HepG2 (cell line): Measurements from ENCODE around the gene ZNF474. TPM values are rescaled to one million over a fixed set of nuclear protein-coding genes. Genes with fewer than 3 reads are reported as not detected.

Experiments
- ATAC-seq: fragments of 200-7000 bp; cut with Tn5 transposase; 3 replicates; pipeline ENCODE4 v1.9.1; 2020; ENCODE audit warnings: mild to moderate bottlenecking, moderate library complexity
- BruUV-seq: library from RNA; stranded (reverse); fragments of 400-500 nt; replicated peaks from 2 replicates; lab custom pipeline; 2021; lab: Mats Ljungman, UMichigan
- CTCF ChIA-PET: fragments of 300-600 bp; formaldehyde crosslinking; extraction: SDS; loops from one replicate; lab custom pipeline; 2021; ENCODE audit warnings: low total read pairs, inconsistent platforms, low intra/inter-chr PET ratio; lab: Yijun Ruan, JAX
- POLR2A ChIA-PET: fragments of 350-600 bp; sonication (Branson Sonifier 250); formaldehyde crosslinking; loops from one replicate; lab custom pipeline; 2020; ENCODE audit warnings: antibody characterized with exemption, inconsistent platforms; lab: Yijun Ruan, JAX
- DNase-seq: peaks from one replicate; pipeline ENCODE4 v3.0.0-alpha.2; 2015; ENCODE audit warnings: low spot score
- FAIRE-seq: peaks from 3 replicates; lab custom pipeline; 2011; peaks lifted over from hg19 to GRCh38; lab: Jason Lieb, UNC
- H2AFZ ChIP-seq: one replicate; pipeline ENCODE4 v1.6.1; 2011; ENCODE audit warnings: low read length, inconsistent platforms
- H3K27ac ChIP-seq: fragments of 300-600 bp; 3 replicates; pipeline ENCODE4 v1.8.0; 2011; ENCODE audit warnings: mixed run types, mild to moderate bottlenecking, mixed read lengths, low read length, inconsistent platforms; ENCODE audit not compliant: insufficient read depth; ENCODE audit errors: extremely low read length
- H3K27me3 ChIP-seq, 2 experiments: fragments of 200-600 bp in 1 of 2; 2 replicates in 1 of 2; 3 replicates in 1 of 2; pipeline versions ENCODE4 v1.6.0 to v1.8.0; 2011; ENCODE audit warnings: low read length in 2 of 2, mild to moderate bottlenecking in 2 of 2, moderate library complexity in 2 of 2, inconsistent platforms in 1 of 2; ENCODE audit not compliant: insufficient read depth in 2 of 2, control insufficient read depth in 1 of 2
- H3K36me3 ChIP-seq, 2 experiments: fragments of 200-600 bp in 1 of 2; replicated peaks in 1 of 2; 2 replicates in 1 of 2; 3 replicates in 1 of 2; pipeline versions ENCODE4 v1.5.1 to v1.8.0; 2011; ENCODE audit warnings: low read length in 2 of 2, inconsistent platforms in 1 of 2; ENCODE audit not compliant: insufficient read depth in 2 of 2, control insufficient read depth in 1 of 2
- H3K4me1 ChIP-seq: 2 replicates; pipeline ENCODE4 v1.5.1; 2012; ENCODE audit warnings: low read length, inconsistent platforms; ENCODE audit not compliant: insufficient read depth
- H3K4me2 ChIP-seq: 2 replicates; pipeline ENCODE4 v1.6.0; 2011; ENCODE audit warnings: low read depth, low read length, inconsistent platforms
- H3K4me3 ChIP-seq, 3 experiments: fragments of 200-600 bp in 1 of 3; sonication (generic), shearing (Covaris generic) in 1 of 3; replicated peaks in 1 of 3; 2 replicates each; pipeline ENCODE4 v1.5.1; 2011 to 2016; ENCODE audit warnings: low read length in 3 of 3, inconsistent platforms in 2 of 3, low read depth in 2 of 3, mild to moderate bottlenecking in 2 of 3, control low read depth in 1 of 3, mixed read lengths in 1 of 3; ENCODE audit not compliant: insufficient read depth in 1 of 3
- H3K79me2 ChIP-seq: one replicate; pipeline ENCODE4 v1.6.1; 2011; ENCODE audit warnings: low read length, inconsistent platforms; ENCODE audit not compliant: insufficient read depth
- H3K9ac ChIP-seq: 2 replicates; pipeline ENCODE4 v1.6.0; 2011; ENCODE audit warnings: mild to moderate bottlenecking, low read depth, low read length, inconsistent platforms; ENCODE audit not compliant: insufficient read depth
- H3K9me3 ChIP-seq: 2 replicates; pipeline ENCODE4 v1.5.1; 2012; ENCODE audit warnings: mild to moderate bottlenecking, low read length
- H4K20me1 ChIP-seq: 2 replicates; pipeline ENCODE4 v1.6.0; 2011; ENCODE audit warnings: inconsistent platforms, mild to moderate bottlenecking, low read length, moderate library complexity; ENCODE audit not compliant: insufficient read depth
- CEBPG ChIP-seq: IDR thresholded peaks from 2 replicates; pipeline ENCODE4 v1.6.1; 2016
- FOXM1 ChIP-seq: sonication (generic); formaldehyde crosslinking; IDR thresholded peaks from 2 replicates; pipeline ENCODE4 v1.5.0; 2020; ENCODE audit warnings: missing genetic modification reagents
- HOXD1 ChIP-seq: sonication (generic); formaldehyde crosslinking; IDR thresholded peaks from 2 replicates; pipeline ENCODE4 v1.5.0; 2020; ENCODE audit warnings: missing genetic modification reagents
- SOX5 ChIP-seq: IDR thresholded peaks from 2 replicates; pipeline ENCODE4 v1.6.1; 2016; ENCODE audit warnings: borderline replicate concordance
- XBP1 ChIP-seq: sonication (generic); formaldehyde crosslinking; IDR thresholded peaks from 2 replicates; pipeline ENCODE4 v1.5.0; 2020; ENCODE audit warnings: missing genetic modification reagents
- ZC3H13 ChIP-seq: sonication (generic); formaldehyde crosslinking; IDR thresholded peaks from 2 replicates; pipeline ENCODE4 v1.8.1; 2023; ENCODE audit warnings: mild to moderate bottlenecking, missing genetic modification reagents, moderate library complexity
- ZFAT ChIP-seq: sonication (generic); formaldehyde crosslinking; conservative IDR thresholded peaks from 2 replicates; pipeline ENCODE4 v1.8.1; 2023; ENCODE audit warnings: missing genetic modification reagents, inconsistent platforms
- ZFY ChIP-seq: sonication (generic); formaldehyde crosslinking; IDR thresholded peaks from 2 replicates; pipeline ENCODE4 v1.4.0; 2020; ENCODE audit warnings: missing genetic modification reagents
- ZNF12 ChIP-seq: sonication (generic); formaldehyde crosslinking; IDR thresholded peaks from 2 replicates; pipeline ENCODE4 v1.5.0; 2020; ENCODE audit warnings: missing genetic modification reagents
- WGBS: methylation state at CpG from one replicate; pipeline ENCODE4 v1.1.6; 2017; ENCODE audit warnings: low lambda C conversion rate; 5-methylcytosine and 5-hydroxymethylcytosine counted together
- in situ Hi-C: cut with HindIII; loops from 2 replicates; pipeline ENCODE4 v1.10.0; 2017; ENCODE audit warnings: low pct_unique_long_range_greater_than_20kb; ENCODE audit not compliant: extremely low pct_ligation_motif_present
- intact Hi-C: fragments of 100-400 bp; cut with micrococcal nuclease; formaldehyde crosslinking; loops from one replicate; pipeline ENCODE4 v1.10.0; 2022; ENCODE audit not compliant: unreplicated experiment
- polyA plus RNA-seq, 8 experiments: library from polyadenylated mRNA; depleted of rRNA in 3 of 8; stranded (reverse) in 7 of 8; unstranded in 1 of 8; fragments of >200 nt; fragmentation: Illumina TruSeq in 4 of 8; extraction: Trizol in 4 of 8; gene quantifications; 2 replicates each; pipeline versions ENCODE4 v1.2.1 to v1.2.3, GENCODE V29; 2011 to 2016; ENCODE audit warnings: low read depth in 4 of 8, missing spikeins in 1 of 8, mixed read lengths in 1 of 8; ENCODE audit not compliant: insufficient read depth in 1 of 8
- total RNA-seq, 5 experiments: library from RNA; depleted of rRNA; stranded (reverse); fragments of >200 nt; fragmentation: Illumina TruSeq; extraction: Trizol; gene quantifications; 2 replicates each; pipeline ENCODE4 v1.2.3, GENCODE V29; 2016; ENCODE audit warnings: low read depth in 1 of 5
- TF ChIP-seq, protein P1 (sequence below): sonication (generic); formaldehyde crosslinking; IDR thresholded peaks from 2 replicates; pipeline ENCODE4 v1.4.0; 2020; ENCODE audit warnings: mild to moderate bottlenecking, missing genetic modification reagents
- TF ChIP-seq, protein P2 (sequence below): sonication (generic); formaldehyde crosslinking; IDR thresholded peaks from 2 replicates; pipeline ENCODE4 v1.4.0; 2020; ENCODE audit warnings: low read depth, mild to moderate bottlenecking, missing genetic modification reagents
- TF ChIP-seq, protein P3 (sequence below): sonication (generic); formaldehyde crosslinking; IDR thresholded peaks from 2 replicates; pipeline ENCODE4 v1.8.0; 2022; ENCODE audit warnings: missing genetic modification reagents, low read depth, mild to moderate bottlenecking, borderline replicate concordance

ZNF474 gene
- total and polyA plus RNA-seq, 2 of the 13 experiments (the other 11 are each of a cell fraction or from before 2014, with no cell fraction given) = 0.07 TPM; not detected in 1

DNA sequence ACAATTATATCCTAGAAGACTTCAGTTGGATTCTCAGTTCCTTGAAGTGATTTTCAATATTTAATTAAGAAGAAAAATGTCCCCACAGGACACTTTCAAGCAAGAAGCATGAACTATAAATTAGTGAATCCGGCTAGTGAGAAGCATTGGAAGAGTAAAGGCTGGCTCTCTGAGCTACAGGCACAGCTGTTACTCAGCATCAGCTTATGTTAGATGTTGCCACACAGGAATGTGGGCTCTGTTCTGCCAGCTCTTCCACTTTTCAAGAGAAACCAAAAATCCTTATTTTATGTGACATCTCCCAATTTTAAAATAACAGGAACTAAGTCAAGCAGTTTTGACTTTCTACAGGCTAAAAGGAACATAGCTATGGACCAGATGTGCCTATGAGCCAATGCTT lies 14.9 kb downstream of the ZNF474 start:
- CTCF ChIA-PET = no interaction called here
- POLR2A ChIA-PET = no interaction called here

More for the DNA sequence above, 14.9 kb downstream of the ZNF474 start:
- 0% methylated on average over 1 of the region's 1 CpG for WGBS
- no peak for FAIRE-seq
- Histone ChIP-seq H3K4me3 (no peak overlapping the region), H3K27me3 (no peaks in the 10 kb centered on the region)
- TF ChIP-seq, protein P1, sequence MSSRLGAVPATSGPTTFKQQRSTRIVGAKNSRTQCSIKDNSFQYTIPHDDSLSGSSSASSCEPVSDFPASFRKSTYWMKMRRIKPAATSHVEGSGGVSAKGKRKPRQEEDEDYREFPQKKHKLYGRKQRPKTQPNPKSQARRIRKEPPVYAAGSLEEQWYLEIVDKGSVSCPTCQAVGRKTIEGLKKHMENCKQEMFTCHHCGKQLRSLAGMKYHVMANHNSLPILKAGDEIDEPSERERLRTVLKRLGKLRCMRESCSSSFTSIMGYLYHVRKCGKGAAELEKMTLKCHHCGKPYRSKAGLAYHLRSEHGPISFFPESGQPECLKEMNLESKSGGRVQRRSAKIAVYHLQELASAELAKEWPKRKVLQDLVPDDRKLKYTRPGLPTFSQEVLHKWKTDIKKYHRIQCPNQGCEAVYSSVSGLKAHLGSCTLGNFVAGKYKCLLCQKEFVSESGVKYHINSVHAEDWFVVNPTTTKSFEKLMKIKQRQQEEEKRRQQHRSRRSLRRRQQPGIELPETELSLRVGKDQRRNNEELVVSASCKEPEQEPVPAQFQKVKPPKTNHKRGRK (CRISPR knock-in tag) = no peak
- TF ChIP-seq CEBPG (CRISPR knock-in tag) (no peak), ZFY (CRISPR knock-in tag) (no peak), ZFAT (CRISPR knock-in tag) (no peak), HOXD1 (CRISPR knock-in tag) (no peak), ZNF12 (CRISPR knock-in tag) (no peak), ZC3H13 (CRISPR knock-in tag) (no peak), XBP1 (CRISPR knock-in tag) (no peak), SOX5 (CRISPR knock-in tag) (no peak), FOXM1 (no peak)
- TF ChIP-seq, protein P2, sequence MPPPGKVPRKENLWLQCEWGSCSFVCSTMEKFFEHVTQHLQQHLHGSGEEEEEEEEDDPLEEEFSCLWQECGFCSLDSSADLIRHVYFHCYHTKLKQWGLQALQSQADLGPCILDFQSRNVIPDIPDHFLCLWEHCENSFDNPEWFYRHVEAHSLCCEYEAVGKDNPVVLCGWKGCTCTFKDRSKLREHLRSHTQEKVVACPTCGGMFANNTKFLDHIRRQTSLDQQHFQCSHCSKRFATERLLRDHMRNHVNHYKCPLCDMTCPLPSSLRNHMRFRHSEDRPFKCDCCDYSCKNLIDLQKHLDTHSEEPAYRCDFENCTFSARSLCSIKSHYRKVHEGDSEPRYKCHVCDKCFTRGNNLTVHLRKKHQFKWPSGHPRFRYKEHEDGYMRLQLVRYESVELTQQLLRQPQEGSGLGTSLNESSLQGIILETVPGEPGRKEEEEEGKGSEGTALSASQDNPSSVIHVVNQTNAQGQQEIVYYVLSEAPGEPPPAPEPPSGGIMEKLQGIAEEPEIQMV (CRISPR knock-in tag) = no peak
- TF ChIP-seq, protein P3, sequence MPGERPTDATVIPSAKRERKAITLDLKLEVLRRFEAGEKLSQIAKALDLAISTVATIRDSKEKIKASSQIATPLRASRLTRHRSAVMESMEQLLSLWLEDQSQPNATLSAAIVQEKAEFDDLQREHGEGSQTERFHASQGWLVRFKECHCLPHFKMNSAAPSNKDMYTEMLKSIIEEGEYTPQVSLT = no peak
- TF ChIP-seq, all 625 proteins: peak for 0
- Histone ChIP-seq H2AFZ (no peak overlapping the region), H3K4me2 (no peak overlapping the region), H3K9ac (no peak overlapping the region), H3K9me3 (no peaks in the 10 kb centered on the region), H3K79me2 (no peaks in the 10 kb centered on the region), H3K27ac (no peak overlapping the region), H4K20me1 (no peaks in the 10 kb centered on the region), H3K36me3 (no peaks in the 10 kb centered on the region), H3K4me1 (no peaks in the 10 kb centered on the region)
- intact Hi-C loops (no loop called here), in situ Hi-C loops (no loop called here)
- no TSS peak for BruUV-seq
- no peak for DNase-seq
- ATAC-seq = no peak
